ENCODE data around the gene C12orf60.

C12orf60 gene

GRCh38 chr12:14810167-14810952 lies 6.9 kb downstream of the C12orf60 start:
- Histone ChIP-seq H3K27me3 (ENCODE audit: control insufficient read depth, insufficient read depth, low read length) (no peaks in the 10 kb centered on the region), H3K36me3 (ENCODE audit: control insufficient read depth, insufficient read depth, low read length) (no peaks in the 10 kb centered on the region), H3K4me3 (ENCODE audit: low read length) (no peak overlapping the region), H3K9me3 (ENCODE audit: control insufficient read depth, insufficient read depth, low read length) (no peaks in the 10 kb centered on the region), H3K4me1 (ENCODE audit: control insufficient read depth, insufficient read depth, low read length) (no peaks in the 10 kb centered on the region), H3K27ac (ENCODE audit: low read length) (no peak overlapping the region)
- WGBS (ENCODE audit: insufficient coverage, insufficient read length) = no CpG with 5 or more reads among the region's 5 CpGs
- no peak for DNase-seq (ENCODE audit: low read depth, low spot score)

GRCh38 chr12:14810953-14811483 lies 7.5 kb downstream of the C12orf60 start:
- no CpG with 5 or more reads among the region's 1 CpG for WGBS (ENCODE audit: insufficient coverage, insufficient read length)
- no peak for DNase-seq (ENCODE audit: low read depth, low spot score)
- Histone ChIP-seq H3K27me3 (ENCODE audit: control insufficient read depth, insufficient read depth, low read length) (no peaks in the 10 kb centered on the region), H3K36me3 (ENCODE audit: control insufficient read depth, insufficient read depth, low read length) (no peaks in the 10 kb centered on the region), H3K4me3 (ENCODE audit: low read length) (no peak overlapping the region), H3K4me1 (ENCODE audit: control insufficient read depth, insufficient read depth, low read length) (no peaks in the 10 kb centered on the region), H3K9me3 (ENCODE audit: control insufficient read depth, insufficient read depth, low read length) (no peaks in the 10 kb centered on the region), H3K27ac (ENCODE audit: low read length) (no peak overlapping the region)

GRCh38 chr12:14811486-14811885 lies 8.0 kb downstream of the C12orf60 start:
- H3K4me1 ChIP-seq (ENCODE audit: control insufficient read depth, insufficient read depth, low read length) = no peaks in the 10 kb centered on the region
- no peak overlapping the region for H3K27ac ChIP-seq (ENCODE audit: low read length)
- no peaks in the 10 kb centered on the region for H3K9me3 ChIP-seq (ENCODE audit: control insufficient read depth, insufficient read depth, low read length)
- no peaks in the 10 kb centered on the region for H3K27me3 ChIP-seq (ENCODE audit: control insufficient read depth, insufficient read depth, low read length)
- no peaks in the 10 kb centered on the region for H3K36me3 ChIP-seq (ENCODE audit: control insufficient read depth, insufficient read depth, low read length)
- no peak for DNase-seq (ENCODE audit: low read depth, low spot score)
- H3K4me3 ChIP-seq (ENCODE audit: low read length) = no peak overlapping the region
- no CpG with 5 or more reads among the region's 2 CpGs for WGBS (ENCODE audit: insufficient coverage, insufficient read length)

- Histone ChIP-seq H3K4me3 (ENCODE audit: low read length) (no peak within 1 kb of the TSS), H3K27ac (ENCODE audit: low read length) (no peak within 1 kb of the TSS), H3K36me3 (ENCODE audit: control insufficient read depth, insufficient read depth, low read length) (no peaks in the 10 kb centered on the region), H3K9me3 (ENCODE audit: control insufficient read depth, insufficient read depth, low read length) (no peaks in the 10 kb centered on the region), H3K4me1 (ENCODE audit: control insufficient read depth, insufficient read depth, low read length) (no peaks in the 10 kb centered on the region), H3K27me3 (ENCODE audit: control insufficient read depth, insufficient read depth, low read length) (no peaks in the 10 kb centered on the region)
- no peak for DNase-seq (ENCODE audit: low read depth, low spot score)
- WGBS (ENCODE audit: insufficient coverage, insufficient read length) = no CpG with 5 or more reads among the region's 3 CpGs
Observed at GRCh38 chr12:14814014-14814413, 10.5 kb downstream of the C12orf60 start, which contains the start of gene SMCO3. SMCO3 (minus strand) TSS chr12:14814182; CDS start chr12:14806680, 7,502 bp downstream.

GRCh38 chr12:14824012-14824634 lies 20.7 kb downstream of the C12orf60 start:
- Histone ChIP-seq H3K4me1 (ENCODE audit: control insufficient read depth, insufficient read depth, low read length) (0 out of 2 replicates have a peak, but pooled peaks cover 2% of the 10 kb centered on the region), H3K27ac (ENCODE audit: low read length) (no peak overlapping the region), H3K36me3 (ENCODE audit: control insufficient read depth, insufficient read depth, low read length) (no peaks in the 10 kb centered on the region), H3K9me3 (ENCODE audit: control insufficient read depth, insufficient read depth, low read length) (no peaks in the 10 kb centered on the region), H3K27me3 (ENCODE audit: control insufficient read depth, insufficient read depth, low read length) (no peaks in the 10 kb centered on the region; the same call in 1 of the 2 replicates), H3K4me3 (ENCODE audit: low read length) (no peak overlapping the region)
- WGBS (ENCODE audit: insufficient coverage, insufficient read length) = no CpG with 5 or more reads among the region's 1 CpG
- DNase-seq (ENCODE audit: low read depth, low spot score) = no peak

- DNase-seq (ENCODE audit: low read depth, low spot score) = no peak
- Histone ChIP-seq H3K4me1 (ENCODE audit: control insufficient read depth, insufficient read depth, low read length) (0 out of 2 replicates have a peak, but pooled peaks cover 2% of the 10 kb centered on the region), H3K9me3 (ENCODE audit: control insufficient read depth, insufficient read depth, low read length) (no peaks in the 10 kb centered on the region), H3K27me3 (ENCODE audit: control insufficient read depth, insufficient read depth, low read length) (no peaks in the 10 kb centered on the region; the same call in 1 of the 2 replicates), H3K27ac (ENCODE audit: low read length) (no peak overlapping the region), H3K4me3 (ENCODE audit: low read length) (no peak overlapping the region), H3K36me3 (ENCODE audit: control insufficient read depth, insufficient read depth, low read length) (no peaks in the 10 kb centered on the region)
Observed at GRCh38 chr12:14825256-14825655, 21.8 kb downstream of the C12orf60 start.

GRCh38 chr12:14826491-14826890 lies 23.0 kb downstream of the C12orf60 start:
- no peaks in the 10 kb centered on the region; the same call in 1 of the 2 replicates for H3K27me3 ChIP-seq (ENCODE audit: control insufficient read depth, insufficient read depth, low read length)
- no peak overlapping the region for H3K4me3 ChIP-seq (ENCODE audit: low read length)
- H3K4me1 ChIP-seq (ENCODE audit: control insufficient read depth, insufficient read depth, low read length) = 0 out of 2 replicates have a peak, but pooled peaks cover 2% of the 10 kb centered on the region
- 100% methylated on average over 3 of the region's 5 CpGs for WGBS (ENCODE audit: insufficient coverage, insufficient read length)
- no peaks in the 10 kb centered on the region for H3K36me3 ChIP-seq (ENCODE audit: control insufficient read depth, insufficient read depth, low read length)
- H3K27ac ChIP-seq (ENCODE audit: low read length) = no peak overlapping the region
- no peak for DNase-seq (ENCODE audit: low read depth, low spot score)
- H3K9me3 ChIP-seq (ENCODE audit: control insufficient read depth, insufficient read depth, low read length) = no peaks in the 10 kb centered on the region

- H3K4me1 ChIP-seq (ENCODE audit: control insufficient read depth, insufficient read depth, low read length) = no peaks in the 10 kb centered on the region
- WGBS (ENCODE audit: insufficient coverage, insufficient read length) = no CpG with 5 or more reads among the region's 2 CpGs
- no peaks in the 10 kb centered on the region for H3K9me3 ChIP-seq (ENCODE audit: control insufficient read depth, insufficient read depth, low read length)
- no peak overlapping the region for H3K4me3 ChIP-seq (ENCODE audit: low read length)
- no peaks in the 10 kb centered on the region for H3K36me3 ChIP-seq (ENCODE audit: control insufficient read depth, insufficient read depth, low read length)
- DNase-seq (ENCODE audit: low read depth, low spot score) = no peak
- no peak overlapping the region for H3K27ac ChIP-seq (ENCODE audit: low read length)
- H3K27me3 ChIP-seq (ENCODE audit: control insufficient read depth, insufficient read depth, low read length) = no peaks in the 10 kb centered on the region; the same call in 1 of the 2 replicates
Observed at GRCh38 chr12:14827043-14827442, 23.6 kb downstream of the C12orf60 start.

GRCh38 chr12:14828892-14829291 lies 25.4 kb downstream of the C12orf60 start:
- no peaks in the 10 kb centered on the region; the same call in 1 of the 2 replicates for H3K27me3 ChIP-seq (ENCODE audit: control insufficient read depth, insufficient read depth, low read length)
- no peaks in the 10 kb centered on the region for H3K9me3 ChIP-seq (ENCODE audit: control insufficient read depth, insufficient read depth, low read length)
- H3K4me3 ChIP-seq (ENCODE audit: low read length) = no peak overlapping the region
- no peak overlapping the region for H3K27ac ChIP-seq (ENCODE audit: low read length)
- no peaks in the 10 kb centered on the region for H3K4me1 ChIP-seq (ENCODE audit: control insufficient read depth, insufficient read depth, low read length)
- H3K36me3 ChIP-seq (ENCODE audit: control insufficient read depth, insufficient read depth, low read length) = no peaks in the 10 kb centered on the region
- DNase-seq (ENCODE audit: low read depth, low spot score) = no peak

GRCh38 chr12:14833336-14833735 lies 29.9 kb downstream of the C12orf60 start:
- DNase-seq (ENCODE audit: low read depth, low spot score) = no peak
- no CpG with 5 or more reads among the region's 3 CpGs for WGBS (ENCODE audit: insufficient coverage, insufficient read length)
- Histone ChIP-seq H3K27me3 (ENCODE audit: control insufficient read depth, insufficient read depth, low read length) (no peaks in the 10 kb centered on the region), H3K27ac (ENCODE audit: low read length) (no peak overlapping the region), H3K9me3 (ENCODE audit: control insufficient read depth, insufficient read depth, low read length) (no peaks in the 10 kb centered on the region), H3K4me3 (ENCODE audit: low read length) (no peak overlapping the region), H3K4me1 (ENCODE audit: control insufficient read depth, insufficient read depth, low read length) (no peaks in the 10 kb centered on the region), H3K36me3 (ENCODE audit: control insufficient read depth, insufficient read depth, low read length) (no peaks in the 10 kb centered on the region)

All from iPS DF 6.9 (cell line).